Lung microvascular endothelial cell (primary cell): ENCODE results near the gene LHX4. TPM values are rescaled to one million over a fixed set of nuclear protein-coding genes. Genes with fewer than 3 reads are reported as not detected.

Source experiments
- DNase-seq, 2 donors: peaks; one replicate each; pipeline versions ENCODE4 v3.0.0 to v3.0.0-alpha.2; 2010; ENCODE audit warnings: low read depth in 2 of 2
- total RNA-seq: library from RNA; depleted of rRNA; stranded (reverse); fragments of >200 nt; gene quantifications from 2 replicates; pipeline ENCODE4 v1.2.1, GENCODE V29; 2014

Gene LHX4
- total RNA-seq, 1 donor from 2014 or later, result not detected

DNA sequence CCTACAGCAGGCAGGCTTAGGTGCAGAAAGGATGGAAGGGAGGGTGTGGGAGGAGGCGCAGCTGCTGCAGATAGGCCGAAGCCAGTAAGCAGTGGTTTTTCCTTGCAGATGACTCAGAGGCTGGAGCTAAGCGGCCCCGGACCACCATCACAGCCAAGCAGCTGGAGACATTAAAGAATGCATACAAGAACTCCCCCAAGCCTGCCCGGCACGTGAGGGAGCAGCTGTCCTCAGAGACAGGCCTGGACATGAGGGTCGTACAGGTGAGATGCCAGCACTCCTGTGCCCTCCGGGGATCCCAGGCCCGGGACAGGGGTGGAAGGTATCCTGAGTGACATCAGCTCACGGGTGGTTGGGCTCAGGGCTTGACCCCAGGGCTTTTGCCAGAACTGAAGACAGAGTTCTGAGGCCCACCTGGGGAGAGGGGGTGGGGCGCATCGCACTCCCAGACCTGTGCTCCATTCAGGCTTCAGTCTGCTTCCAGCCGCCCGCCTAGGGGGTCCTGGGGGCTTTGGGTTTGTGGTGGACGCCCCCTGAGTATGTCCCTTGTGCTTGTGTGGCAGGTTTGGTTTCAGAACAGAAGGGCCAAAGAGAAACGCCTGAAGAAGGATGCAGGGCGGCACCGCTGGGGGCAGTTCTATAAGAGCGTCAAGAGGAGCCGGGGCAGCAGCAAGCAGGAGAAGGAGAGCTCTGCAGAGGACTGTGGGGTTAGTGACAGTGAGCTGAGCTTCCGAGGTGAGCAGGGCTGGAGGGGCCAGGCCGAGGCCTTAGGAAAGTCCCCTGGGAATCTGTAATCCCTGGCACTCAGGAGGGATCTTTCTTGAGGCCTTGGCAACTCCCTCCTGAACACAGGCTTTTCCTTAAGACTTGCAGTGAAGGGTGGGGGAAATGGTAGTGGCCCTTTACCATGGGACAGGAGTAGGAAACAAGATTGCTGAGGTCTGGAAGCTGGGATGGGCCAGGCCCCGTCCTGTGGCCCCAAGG lies 41.5 kb downstream of the LHX4 start:
- no peak for DNase-seq

DNA sequence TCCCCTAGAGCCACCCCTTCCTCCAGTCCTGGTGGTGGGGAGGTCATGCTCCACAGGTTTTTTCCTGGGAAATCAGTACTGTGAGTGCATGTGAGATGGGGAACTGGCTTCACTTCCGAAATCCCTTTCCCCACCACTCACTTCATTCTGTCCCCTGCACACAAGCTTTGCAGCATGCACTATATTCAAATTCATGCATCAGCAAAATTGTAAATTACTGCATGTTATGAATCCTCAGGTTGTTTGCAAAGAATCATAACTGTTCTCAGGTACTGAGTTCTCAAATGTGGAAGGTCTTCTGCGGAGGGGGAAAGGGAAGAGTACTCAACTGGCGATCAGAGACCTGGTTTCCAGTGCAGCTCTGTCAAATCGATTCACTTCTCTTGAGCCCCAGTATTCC lies 42.3 kb downstream of the LHX4 start:
- DNase-seq, result no peak

GRCh38 chr1:180273066-180273465 lies 43.0 kb downstream of the LHX4 start:
- no peak for DNase-seq

DNA sequence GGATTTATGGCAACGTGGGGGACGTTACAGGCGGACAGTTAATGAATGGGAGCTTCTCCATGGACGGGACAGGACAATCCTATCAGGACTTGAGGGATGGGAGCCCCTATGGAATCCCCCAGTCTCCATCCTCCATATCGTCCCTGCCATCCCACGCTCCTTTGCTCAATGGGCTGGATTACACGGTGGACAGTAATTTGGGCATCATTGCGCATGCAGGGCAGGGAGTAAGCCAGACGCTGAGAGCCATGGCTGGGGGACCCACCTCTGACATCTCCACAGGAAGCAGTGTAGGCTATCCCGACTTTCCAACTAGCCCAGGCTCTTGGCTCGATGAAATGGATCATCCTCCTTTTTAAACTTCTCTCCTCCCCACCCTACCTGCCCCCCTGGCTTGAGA lies 44.2 kb downstream of the LHX4 start:
- no peak for DNase-seq

GRCh38 chr1:180275726-180276125 lies 45.7 kb downstream of the LHX4 start:
- DNase-seq, result no peak

DNA sequence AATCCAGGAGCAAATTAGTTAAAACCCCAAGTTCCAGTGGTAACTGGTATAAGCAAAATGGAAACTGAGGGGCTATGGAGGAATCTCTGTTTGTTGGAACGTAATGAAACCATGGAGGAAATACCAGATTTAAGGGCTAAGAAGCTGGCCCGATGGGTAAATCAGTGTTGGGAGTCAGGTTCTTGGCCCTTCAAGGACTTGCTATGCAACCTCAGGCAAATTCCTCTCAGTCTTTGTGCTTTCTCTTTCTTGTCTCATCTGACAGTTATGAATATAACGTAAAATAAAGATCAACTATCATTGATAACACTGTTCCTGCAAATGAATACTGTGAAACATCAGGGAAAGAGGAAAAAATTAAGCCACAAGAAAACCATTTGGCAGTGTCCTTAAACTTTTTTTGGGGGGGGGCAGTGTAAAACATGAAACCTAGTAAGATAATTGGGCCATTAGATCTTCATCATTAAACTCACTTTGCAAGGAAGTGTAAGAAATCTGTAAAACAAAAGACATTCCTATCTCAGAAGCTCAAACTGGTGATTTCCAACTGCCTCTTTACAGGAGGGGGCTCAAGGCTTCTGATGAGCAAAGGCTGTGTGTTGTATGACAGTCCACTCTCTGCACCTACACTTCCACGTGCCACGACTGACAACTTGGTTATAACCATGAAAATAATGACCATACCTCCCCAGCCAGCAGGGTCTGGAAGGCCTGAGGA lies 47.6 kb downstream of the LHX4 start:
- DNase-seq, result no peak

DNA sequence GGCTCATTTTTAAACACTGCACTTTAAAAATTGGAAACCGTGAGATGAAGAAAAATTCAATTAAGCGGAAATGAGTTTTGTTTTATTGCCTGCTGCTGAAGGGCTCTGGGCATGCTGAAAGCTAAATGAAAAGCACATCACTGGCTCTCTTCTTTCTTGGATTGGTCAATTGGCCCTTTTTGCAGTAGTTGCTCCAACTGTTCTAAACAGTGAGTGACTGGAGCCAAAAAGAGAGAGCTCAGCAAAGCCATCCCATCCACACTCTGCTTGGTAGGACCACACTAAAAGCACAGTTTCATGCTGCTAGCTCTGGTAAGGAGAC lies 48.1 kb downstream of the LHX4 start:
- DNase-seq, result no peak

DNA sequence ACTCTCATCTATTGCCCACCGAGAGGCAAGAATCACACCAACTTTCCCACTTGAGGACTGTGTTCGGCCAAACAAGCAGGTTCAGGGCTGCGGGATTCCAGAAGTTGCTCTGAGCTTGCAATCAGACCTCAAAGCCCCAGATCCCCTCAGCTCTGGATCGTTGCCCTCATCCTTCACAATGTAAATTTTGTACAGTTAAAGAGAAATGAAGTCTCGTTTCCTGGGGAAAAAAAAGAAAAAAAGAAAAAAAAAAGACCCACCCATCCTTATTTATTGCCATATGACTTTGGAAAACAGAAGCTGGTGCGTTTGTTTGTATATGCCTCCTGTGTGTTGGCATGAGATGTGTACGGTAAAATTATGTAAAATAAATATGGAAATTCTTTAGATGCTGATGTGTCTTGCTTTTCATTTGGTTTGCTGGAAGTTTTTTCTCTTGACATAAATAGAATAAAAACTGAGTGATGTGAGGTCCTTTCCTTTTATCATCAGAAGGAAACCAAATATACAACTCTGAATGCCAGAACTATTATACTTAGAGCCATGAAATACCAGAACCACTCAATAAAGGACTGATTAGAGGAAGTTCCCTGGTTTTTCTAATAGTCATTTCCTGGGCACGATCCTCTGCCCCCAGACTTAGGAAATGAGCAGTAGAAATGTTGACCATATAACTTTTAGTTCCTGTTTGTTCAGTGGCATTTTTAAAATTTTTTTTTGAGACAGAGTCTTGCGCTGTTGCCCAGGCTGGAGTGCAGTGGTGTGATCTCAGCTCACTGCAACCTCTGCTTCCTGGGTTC lies 48.7 kb downstream of the LHX4 start:
- DNase-seq, result peak in 1 of 2 donors; percentile 54

DNA sequence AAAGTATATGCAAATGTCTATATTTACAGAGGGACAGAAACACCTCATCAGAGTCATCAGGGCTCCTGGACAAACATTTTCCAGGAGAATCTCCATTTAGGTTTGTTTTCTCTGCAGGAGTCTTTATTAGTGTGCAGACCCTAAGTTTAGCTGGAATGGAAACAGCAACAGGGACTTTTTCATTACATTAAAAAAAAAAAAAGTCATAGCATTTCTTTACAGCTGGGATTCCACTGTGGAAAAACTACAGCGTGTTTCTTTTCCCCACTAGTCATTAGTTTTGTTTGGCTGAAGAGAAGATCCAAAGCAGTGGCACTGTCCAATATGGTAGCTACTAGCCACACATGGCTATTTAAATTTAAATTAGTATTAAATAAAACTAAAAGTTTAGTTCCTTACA lies 49.6 kb downstream of the LHX4 start:
- DNase-seq, result no peak

- no peak for DNase-seq
These were observed 50.6 kb downstream of the LHX4 start for GRCh38 chr1:180280617-180281016.

GRCh38 chr1:180281490-180281889 lies 51.4 kb downstream of the LHX4 start:
- no peak for DNase-seq

DNA sequence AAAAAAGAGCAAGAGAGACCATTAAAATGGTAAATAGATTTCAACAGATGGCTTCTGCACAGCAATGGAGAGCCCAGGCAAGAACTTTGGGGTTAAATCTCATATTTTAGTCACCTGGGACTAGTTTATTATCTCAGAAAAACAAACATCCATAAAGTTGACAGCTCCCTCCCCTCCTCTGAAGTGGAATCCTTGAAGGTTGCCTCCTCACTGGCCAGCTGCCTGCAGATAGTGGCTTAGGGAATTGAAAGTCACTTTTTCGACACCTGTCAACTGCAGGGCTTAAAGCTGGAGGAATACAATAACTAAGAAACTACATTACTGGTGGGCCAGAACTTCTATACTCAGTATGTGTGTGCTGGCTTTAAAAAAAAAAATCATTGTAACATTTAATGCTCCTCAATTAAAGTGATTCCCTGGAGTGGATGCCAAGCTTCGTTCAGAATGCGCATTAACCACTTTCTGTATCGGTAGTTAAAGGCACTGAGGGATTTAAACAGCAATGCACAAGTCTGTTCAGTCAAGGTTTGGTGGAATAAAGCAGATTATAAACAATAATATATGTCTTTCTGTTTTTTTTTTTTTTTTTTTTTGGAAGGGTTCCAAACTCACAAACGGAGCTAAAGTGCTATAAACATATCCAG lies 52.5 kb downstream of the LHX4 start:
- DNase-seq, result no peak

DNA sequence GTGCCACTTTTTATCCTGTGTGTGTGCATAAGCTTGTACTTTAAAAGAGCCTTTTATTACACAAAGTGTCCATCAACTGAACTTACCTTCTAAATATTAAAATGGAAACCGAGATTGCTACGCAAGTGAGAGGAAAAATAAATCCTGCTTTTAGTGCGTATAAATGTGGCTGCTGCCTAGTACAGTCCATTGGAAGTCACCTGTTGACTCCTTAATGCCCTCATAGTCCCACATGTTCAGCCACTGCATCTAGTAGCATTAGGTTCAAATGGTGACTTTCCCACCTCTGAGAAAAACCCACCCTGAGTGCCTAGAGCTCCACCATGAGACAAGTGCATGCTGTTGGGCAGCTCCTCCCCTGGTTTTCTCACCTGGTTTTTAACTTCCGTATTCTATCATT lies 53.0 kb downstream of the LHX4 start:
- DNase-seq, result no peak

DNA sequence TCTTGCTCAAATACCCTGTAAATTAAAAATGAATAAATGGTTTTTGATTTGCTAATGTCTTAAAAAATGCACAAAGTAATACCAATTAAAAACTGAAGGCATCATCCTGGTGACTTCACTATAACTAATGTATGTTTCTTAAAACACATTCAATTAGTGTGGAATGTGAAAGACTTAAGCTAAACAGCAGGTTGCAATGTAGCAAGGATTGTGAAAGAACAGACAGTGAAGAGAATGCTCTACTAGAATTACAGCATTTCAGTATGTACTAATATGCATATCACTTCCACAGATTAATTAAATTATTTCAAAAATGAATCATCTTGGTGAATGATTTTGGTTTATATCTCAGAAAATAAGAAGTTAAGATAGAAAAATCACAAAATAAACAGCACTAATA lies 56.4 kb downstream of the LHX4 start:
- DNase-seq, result no peak

DNA sequence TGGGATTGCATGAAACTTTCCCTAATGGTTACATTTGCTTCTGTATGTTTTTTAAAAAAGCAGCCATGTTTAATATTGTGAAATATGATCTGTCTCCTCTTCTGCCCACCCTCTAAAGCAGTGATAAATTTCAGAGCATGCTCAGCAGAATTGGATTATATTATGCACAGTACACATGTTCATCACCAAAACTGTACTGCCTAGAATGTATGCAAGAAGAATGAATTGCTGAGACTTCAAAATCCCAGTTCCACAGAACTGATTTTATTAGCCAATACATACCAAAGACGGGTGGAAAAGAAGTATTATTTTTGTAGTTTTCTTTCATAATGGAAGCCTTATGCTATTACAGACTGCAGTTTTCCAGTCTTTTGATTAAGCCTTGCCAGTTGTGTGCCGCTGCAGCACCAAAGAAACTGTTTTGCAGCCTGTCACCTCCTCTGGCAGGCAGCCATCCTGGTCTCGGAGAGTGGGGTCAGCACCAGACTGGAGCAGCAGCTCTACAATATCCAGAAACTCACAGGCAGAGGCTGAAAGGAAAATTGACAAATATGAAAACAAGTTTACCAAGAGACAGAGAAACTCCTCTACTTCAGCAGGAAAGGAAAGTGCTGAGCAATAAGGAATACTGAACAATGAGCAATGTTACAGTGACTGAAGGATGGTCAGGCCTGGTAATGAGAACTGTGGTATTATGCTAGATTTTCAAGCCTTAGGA lies 58.1 kb downstream of the LHX4 start:
- DNase-seq, result no peak

- DNase-seq, result no peak
These were observed 58.9 kb downstream of the LHX4 start for GRCh38 chr1:180288940-180289339.

- no peak for DNase-seq
These were observed 60.4 kb downstream of the LHX4 start for GRCh38 chr1:180290265-180291001.

GRCh38 chr1:180291004-180291403 lies 60.9 kb downstream of the LHX4 start:
- DNase-seq, result peak; percentile 9 to 33

- DNase-seq, result no peak
These were observed 64.6 kb downstream of the LHX4 start for GRCh38 chr1:180294711-180295110.

DNA sequence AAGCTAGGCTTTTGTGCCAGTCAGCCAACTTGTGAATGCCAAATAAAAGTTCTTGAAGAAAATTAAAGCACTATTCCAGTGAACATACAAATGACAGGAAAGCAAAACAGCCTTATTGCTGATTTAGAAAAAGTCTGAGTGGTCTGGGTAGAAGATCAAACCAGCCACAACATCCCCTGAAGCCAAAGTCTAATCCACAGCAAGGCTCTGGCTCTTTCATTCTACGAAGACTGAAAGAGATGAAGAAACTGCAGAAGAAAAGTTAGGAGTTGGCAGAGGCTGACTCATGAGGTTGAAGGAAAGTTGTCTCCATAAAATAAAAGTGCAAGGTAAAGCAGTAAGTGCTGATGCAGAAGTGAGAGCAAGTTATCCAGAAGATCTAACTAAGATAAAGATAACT lies 65.9 kb downstream of the LHX4 start:
- DNase-seq, result no peak
